OCI-LY1 (cell line): ENCODE measurements around the gene RAPGEF1.
"Not testable (repeated sequence)": the region's sequence is repeated elsewhere in the genome, so short reads cannot be mapped to it uniquely, and the experiment has no call there.

ENCODE experiments used
- H2AFZ ChIP-seq: fragments of 200-600 bp; sonication (generic), shearing (Covaris generic); 2 replicates; pipeline ENCODE4 v1.6.0; 2014; ENCODE audit warnings: antibody characterized with exemption, mild to moderate bottlenecking, low read length
- H3F3A ChIP-seq: fragments of 200-600 bp; sonication (generic), shearing (Covaris generic); 2 replicates; pipeline ENCODE4 v1.6.0; 2014; ENCODE audit warnings: mild to moderate bottlenecking, antibody characterized with exemption, low read length, moderate library complexity; ENCODE audit not compliant: insufficient read depth
- H3K27ac ChIP-seq: fragments of 200-600 bp; sonication (generic); 2 replicates; pipeline ENCODE4 v1.5.1; 2014; ENCODE audit warnings: low read length, mixed run types, mild to moderate bottlenecking, low read depth; ENCODE audit not compliant: poor library complexity, severe bottlenecking
- H3K27me3 ChIP-seq: fragments of 200-600 bp; sonication (generic); 2 replicates; pipeline ENCODE4 v1.6.0; 2014; ENCODE audit warnings: antibody characterized with exemption, mild to moderate bottlenecking, low read length, moderate library complexity; ENCODE audit not compliant: insufficient read depth
- H3K36me3 ChIP-seq: fragments of 200-600 bp; sonication (generic); 2 replicates; pipeline ENCODE4 v1.6.1; 2014; ENCODE audit warnings: mild to moderate bottlenecking, antibody characterized with exemption, low read length, moderate library complexity, mixed read lengths; ENCODE audit not compliant: insufficient read depth
- H3K4me1 ChIP-seq: fragments of 200-600 bp; sonication (generic); 2 replicates; pipeline ENCODE4 v1.5.1; 2014; ENCODE audit warnings: mild to moderate bottlenecking, low read length, moderate library complexity; ENCODE audit not compliant: insufficient read depth, severe bottlenecking
- H3K4me2 ChIP-seq: fragments of 200-600 bp; sonication (generic), shearing (Covaris generic); 2 replicates; pipeline ENCODE4 v1.6.1; 2014; ENCODE audit warnings: low read length
- H3K4me3 ChIP-seq: fragments of 200-600 bp; sonication (generic); 2 replicates; pipeline ENCODE4 v1.5.1; 2014; ENCODE audit warnings: low read length, low read depth, mild to moderate bottlenecking, mixed read lengths; ENCODE audit not compliant: poor library complexity, severe bottlenecking
- H3K79me2 ChIP-seq: fragments of 200-600 bp; shearing (Covaris generic); 2 replicates; pipeline ENCODE4 v1.6.1; 2016; ENCODE audit warnings: mixed run types, low read length, mixed read lengths; ENCODE audit not compliant: insufficient read depth
- H3K9ac ChIP-seq: fragments of 200-600 bp; sonication (generic), shearing (Covaris generic); 2 replicates; pipeline ENCODE4 v1.6.1; 2014; ENCODE audit warnings: mild to moderate bottlenecking, low read length, mixed read lengths
- H3K9me2 ChIP-seq: fragments of 200-600 bp; sonication (generic), shearing (Covaris generic); 2 replicates; pipeline ENCODE4 v1.6.1; 2014; ENCODE audit warnings: low read depth, mild to moderate bottlenecking, low read length, mixed read lengths
- H3K9me3 ChIP-seq: fragments of 200-600 bp; shearing (Covaris generic); 2 replicates; pipeline ENCODE4 v1.6.1; 2014; ENCODE audit warnings: low read length, mixed read lengths
- H4K20me1 ChIP-seq: fragments of 200-600 bp; sonication (generic), shearing (Covaris generic); 2 replicates; pipeline ENCODE4 v1.6.0; 2016; ENCODE audit warnings: mild to moderate bottlenecking, low read length; ENCODE audit not compliant: insufficient read depth
- EZH2 ChIP-seq: fragments of 200-600 bp; sonication (generic), shearing (Covaris generic); IDR thresholded peaks from 2 replicates; pipeline ENCODE4 v1.8.0; 2017; ENCODE audit warnings: borderline replicate concordance, mixed run types, mild to moderate bottlenecking, antibody characterized with exemption, low read length, moderate library complexity, mixed read lengths
- TF ChIP-seq, protein P1 (sequence below): fragments of 200-600 bp; sonication (generic), shearing (Covaris generic); IDR thresholded peaks from 2 replicates; pipeline ENCODE4 v1.5.1; 2017; ENCODE audit warnings: mild to moderate bottlenecking, antibody characterized with exemption, low read length, moderate library complexity, mixed read lengths

The RAPGEF1 gene

DNA sequence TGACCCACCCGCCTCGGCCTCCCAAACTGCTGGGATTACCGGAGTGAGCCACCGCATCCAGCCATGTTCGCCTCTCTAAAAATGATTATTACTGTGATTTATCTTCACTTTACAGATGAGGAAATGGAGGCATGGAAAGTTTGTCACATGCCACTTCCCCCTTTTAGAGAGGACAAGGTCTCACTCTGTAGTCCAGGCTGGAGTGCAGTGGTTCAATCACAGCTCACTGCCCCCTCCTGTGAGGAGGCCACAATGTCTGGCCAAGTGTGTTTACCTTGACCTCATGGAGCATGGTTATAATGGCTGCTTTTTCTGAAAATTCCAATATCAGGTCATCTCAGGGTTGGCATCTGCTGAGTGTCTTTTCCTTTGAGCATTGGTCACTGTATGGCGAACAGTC is 187.8 kb downstream of the RAPGEF1 start:
- Histone ChIP-seq H3K36me3 (no peaks in the 10 kb centered on the region), H3K9me2 (no peaks in the 10 kb centered on the region), H3K9ac (no peak overlapping the region), H3F3A (no peaks in the 10 kb centered on the region), H4K20me1 (no peaks in the 10 kb centered on the region), H3K4me2 (no peak overlapping the region), H3K27ac (no peak overlapping the region), H3K79me2 (no peaks in the 10 kb centered on the region), H3K9me3 (no peaks in the 10 kb centered on the region), H3K27me3 (no peaks in the 10 kb centered on the region), H2AFZ (no peak overlapping the region), H3K4me1 (no peaks in the 10 kb centered on the region), H3K4me3 (no peak overlapping the region)
- no peak for TF ChIP-seq EZH2
- TF ChIP-seq, protein P1, sequence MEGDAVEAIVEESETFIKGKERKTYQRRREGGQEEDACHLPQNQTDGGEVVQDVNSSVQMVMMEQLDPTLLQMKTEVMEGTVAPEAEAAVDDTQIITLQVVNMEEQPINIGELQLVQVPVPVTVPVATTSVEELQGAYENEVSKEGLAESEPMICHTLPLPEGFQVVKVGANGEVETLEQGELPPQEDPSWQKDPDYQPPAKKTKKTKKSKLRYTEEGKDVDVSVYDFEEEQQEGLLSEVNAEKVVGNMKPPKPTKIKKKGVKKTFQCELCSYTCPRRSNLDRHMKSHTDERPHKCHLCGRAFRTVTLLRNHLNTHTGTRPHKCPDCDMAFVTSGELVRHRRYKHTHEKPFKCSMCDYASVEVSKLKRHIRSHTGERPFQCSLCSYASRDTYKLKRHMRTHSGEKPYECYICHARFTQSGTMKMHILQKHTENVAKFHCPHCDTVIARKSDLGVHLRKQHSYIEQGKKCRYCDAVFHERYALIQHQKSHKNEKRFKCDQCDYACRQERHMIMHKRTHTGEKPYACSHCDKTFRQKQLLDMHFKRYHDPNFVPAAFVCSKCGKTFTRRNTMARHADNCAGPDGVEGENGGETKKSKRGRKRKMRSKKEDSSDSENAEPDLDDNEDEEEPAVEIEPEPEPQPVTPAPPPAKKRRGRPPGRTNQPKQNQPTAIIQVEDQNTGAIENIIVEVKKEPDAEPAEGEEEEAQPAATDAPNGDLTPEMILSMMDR, result no peak

DNA sequence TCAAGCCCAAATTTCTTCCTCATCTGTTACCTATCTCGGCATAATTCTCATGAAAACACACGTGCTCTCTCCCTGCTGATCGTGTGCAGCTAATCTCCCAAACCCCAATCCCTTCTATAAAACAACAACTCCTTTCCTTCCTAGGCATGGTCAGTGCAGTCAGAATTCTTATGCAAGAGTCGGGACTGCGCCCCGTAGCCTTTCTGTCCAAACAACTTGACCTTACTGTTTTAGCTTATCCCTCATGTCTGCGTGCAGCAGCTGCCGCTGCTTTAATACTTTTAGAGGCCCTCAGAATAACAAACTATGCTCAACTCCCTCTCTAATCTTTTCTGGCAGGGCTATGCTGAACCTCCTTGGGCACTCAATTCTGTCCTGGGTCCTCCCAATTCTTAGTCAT is 189.4 kb downstream of the RAPGEF1 start:
- H3K4me2 ChIP-seq, H3K79me2 ChIP-seq, H3F3A ChIP-seq, H3K27me3 ChIP-seq, H3K4me3 ChIP-seq, H4K20me1 ChIP-seq, H3K9ac ChIP-seq, H3K4me1 ChIP-seq, H2AFZ ChIP-seq, H3K27ac ChIP-seq, H3K9me2 ChIP-seq, H3K9me3 ChIP-seq, H3K36me3 ChIP-seq: not testable (repeated sequence)

DNA sequence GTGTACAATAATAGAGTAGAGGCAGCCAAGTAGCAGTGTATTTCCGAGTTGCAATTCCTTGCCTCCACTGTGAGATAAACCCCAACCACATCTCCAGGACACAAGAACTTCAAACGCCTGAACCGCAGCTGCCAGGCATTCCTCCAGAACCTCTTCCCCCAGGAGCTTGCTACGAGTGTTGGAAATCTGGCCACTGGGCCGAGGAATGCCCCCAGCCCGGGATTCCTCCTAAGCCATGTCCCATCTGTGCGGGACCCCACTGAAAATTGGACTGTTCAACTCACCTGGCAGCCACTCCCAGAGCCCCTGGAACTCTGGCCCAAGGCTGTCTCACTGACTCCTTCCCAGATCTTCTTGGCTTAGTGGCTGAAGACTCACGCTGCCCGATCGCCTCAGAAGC is 190.7 kb downstream of the RAPGEF1 start:
- not testable (repeated sequence) for H3K36me3 ChIP-seq, H3K27ac ChIP-seq, H3K9me3 ChIP-seq, H2AFZ ChIP-seq, H3K4me1 ChIP-seq, H3K9me2 ChIP-seq, H3K4me2 ChIP-seq, H3K27me3 ChIP-seq, H3K79me2 ChIP-seq, H3K4me3 ChIP-seq, H3K9ac ChIP-seq, H3F3A ChIP-seq, H4K20me1 ChIP-seq

DNA sequence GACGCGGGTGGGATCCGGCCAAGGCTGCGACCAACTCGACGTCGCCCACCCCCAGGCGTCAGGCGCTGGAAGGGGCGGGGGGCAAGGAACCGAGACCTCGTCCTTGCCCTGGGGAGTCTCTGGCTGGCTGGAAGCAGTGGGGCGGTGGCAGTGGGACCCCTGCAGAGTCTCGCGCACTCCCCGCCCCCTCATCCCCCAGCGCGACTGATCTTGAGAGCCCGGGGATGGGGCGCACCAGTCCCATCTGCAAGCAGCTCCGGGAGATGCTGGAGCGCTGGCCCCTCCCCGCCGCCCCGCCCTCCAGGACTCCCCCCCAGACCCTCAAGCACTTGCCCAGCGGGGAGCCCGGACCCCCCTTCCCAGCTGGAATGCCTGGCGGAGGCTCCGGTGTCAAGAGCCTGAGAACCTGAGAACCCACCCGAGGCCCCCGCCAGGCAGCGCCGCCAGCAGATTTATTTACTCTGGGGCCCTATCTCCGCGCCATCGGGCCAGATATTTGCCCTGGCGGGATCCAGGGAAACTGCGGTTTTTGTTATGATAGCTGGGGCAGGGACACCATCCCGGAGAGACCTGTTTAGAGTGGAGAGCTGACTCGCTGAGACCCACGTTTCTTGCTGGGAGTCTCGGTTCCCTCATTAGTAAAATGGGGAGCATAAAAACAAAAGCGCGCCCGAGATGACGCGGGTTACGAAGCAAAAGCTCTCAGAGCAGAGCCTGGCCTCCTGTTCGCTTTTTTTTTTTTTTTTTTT is 193.4 kb downstream of the RAPGEF1 start:
- TF ChIP-seq EZH2, result no peak
- TF ChIP-seq, protein P1, result no peak
- Histone ChIP-seq H3K4me2 (no peak overlapping the region), H3K36me3 (no peaks in the 10 kb centered on the region), H3K27me3 (no peaks in the 10 kb centered on the region), H4K20me1 (no peaks in the 10 kb centered on the region), H3K79me2 (no peaks in the 10 kb centered on the region), H3K9ac (no peak overlapping the region), H3K9me3 (peaks cover 5% of the 10 kb centered on the region), H3K27ac (no peak overlapping the region), H2AFZ (no peak overlapping the region), H3F3A (no peaks in the 10 kb centered on the region), H3K4me1 (no peaks in the 10 kb centered on the region), H3K9me2 (no peaks in the 10 kb centered on the region), H3K4me3 (no peak overlapping the region)
